HG03039 (cell line): Measurements from ENCODE around the gene ANTXR1.
"Not testable (repeated sequence)": the region's sequence is repeated elsewhere in the genome, so short reads cannot be mapped to it uniquely, and the experiment has no call there.

ENCODE experiments used
- ATAC-seq: cut with Tn5 transposase; IDR thresholded peaks from one replicate; pipeline ENCODE4 v1.9.1; 2021; ENCODE audit warnings: mild to moderate bottlenecking, moderate library complexity; ENCODE audit not compliant: unreplicated experiment

Gene ANTXR1

GRCh38 chr2:69255760-69256159, 242.8 kb downstream of the ANTXR1 start:
- ATAC-seq, result no peak

- ATAC-seq, result not testable (repeated sequence)
These were observed 247.1 kb downstream of the ANTXR1 start for GRCh38 chr2:69259994-69260591.

- no peak for ATAC-seq
These were observed 247.7 kb downstream of the ANTXR1 start for GRCh38 chr2:69260666-69261065.

- ATAC-seq, result no peak
These were observed 256.4 kb downstream of the ANTXR1 start for GRCh38 chr2:69269330-69269729.

GRCh38 chr2:69271831-69272257, 258.9 kb downstream of the ANTXR1 start:
- ATAC-seq, result no peak

GRCh38 chr2:69272803-69273471, 260.0 kb downstream of the ANTXR1 start:
- ATAC-seq, result no peak

GRCh38 chr2:69275490-69275889, 262.5 kb downstream of the ANTXR1 start:
- no peak for ATAC-seq

GRCh38 chr2:69278366-69278765, 265.4 kb downstream of the ANTXR1 start:
- ATAC-seq, result no peak

GRCh38 chr2:69279211-69279610, 266.2 kb downstream of the ANTXR1 start:
- ATAC-seq, result no peak

GRCh38 chr2:69279931-69280681, 267.1 kb downstream of the ANTXR1 start:
- ATAC-seq, result no peak

GRCh38 chr2:69280796-69281412, 267.9 kb downstream of the ANTXR1 start:
- no peak for ATAC-seq

GRCh38 chr2:69285379-69285894, 272.5 kb downstream of the ANTXR1 start:
- ATAC-seq, result no peak

GRCh38 chr2:69287544-69287943, 274.6 kb downstream of the ANTXR1 start:
- no peak for ATAC-seq

GRCh38 chr2:69288429-69288828, 275.4 kb downstream of the ANTXR1 start:
- no peak for ATAC-seq

GRCh38 chr2:69291004-69291650, 278.1 kb downstream of the ANTXR1 start:
- no peak for ATAC-seq

GRCh38 chr2:69291721-69292120, 278.7 kb downstream of the ANTXR1 start:
- ATAC-seq, result no peak

- no peak for ATAC-seq
These were observed 279.3 kb downstream of the ANTXR1 start for GRCh38 chr2:69292256-69292655.

GRCh38 chr2:69296421-69296820, 283.4 kb downstream of the ANTXR1 start:
- ATAC-seq, result no peak

GRCh38 chr2:69297216-69297615, 284.2 kb downstream of the ANTXR1 start:
- ATAC-seq, result no peak

GRCh38 chr2:69298261-69298660, 285.3 kb downstream of the ANTXR1 start:
- no peak for ATAC-seq

- no peak for ATAC-seq
These were observed 285.9 kb downstream of the ANTXR1 start for GRCh38 chr2:69298862-69299261.
